Measurements from ENCODE around the gene MTUS2. TPM values are rescaled to one million over a fixed set of nuclear protein-coding genes. Genes with fewer than 3 reads are reported as not detected.

Gene MTUS2
- total and polyA plus RNA-seq, 2 donors (not counting 3 experiments of a cell fraction or from before 2014, with no cell fraction given), result not detected

GRCh38 chr13:29294821-29295220, 474.7 kb downstream of the MTUS2 start:
- H3K4me2 ChIP-seq (ENCODE audit: insufficient read depth, low read length), result no peak overlapping the region
- dilution Hi-C loops (cut with MboI; ENCODE audit: extremely low pct_ligation_motif_present, low sequenced_read_pairs), result no loop called here
- POLR2A ChIA-PET, result no interaction called here

More at GRCh38 chr13:29294821-29295220, 474.7 kb downstream of the MTUS2 start:
- H3K27me3 ChIP-seq (ENCODE audit: control insufficient read depth in 2 of 2, insufficient read depth in 2 of 2, low read length in 2 of 2), result no peaks in the 10 kb centered on the region
- BruUV-seq (replicated peaks), result no TSS peak
- CTCF ChIA-PET, result no interaction called here
- no peaks in the 10 kb centered on the region for H3K9me1 ChIP-seq (replicated peaks; ENCODE audit: control insufficient read depth, extremely low read depth, insufficient read depth, low read length)
- no peaks in the 10 kb centered on the region for H3K36me3 ChIP-seq (ENCODE audit: control insufficient read depth in 2 of 2, extremely low read depth in 1 of 2, insufficient read depth in 2 of 2, low read length in 2 of 2)
- H3K4me3 ChIP-seq (replicated peaks in 1 of 3; ENCODE audit: insufficient read depth in 1 of 3, low read depth in 1 of 3, low read length in 3 of 3), result no peak overlapping the region
- no peak for FAIRE-seq
- no peak for DNase-seq (ENCODE audit: low read depth, low spot score)
- no peak overlapping the region for H2AFZ ChIP-seq (ENCODE audit: low read depth, low read length)
- H3K4me1 ChIP-seq (ENCODE audit: control insufficient read depth, extremely low read depth, insufficient read depth, low read length), result no peaks in the 10 kb centered on the region
- no peaks in the 10 kb centered on the region for H3K79me2 ChIP-seq (ENCODE audit: control insufficient read depth, insufficient read depth, low read length)
- no peaks in the 10 kb centered on the region for H3K9me3 ChIP-seq (replicated peaks; ENCODE audit: control insufficient read depth, insufficient read depth, low read length)
- intact Hi-C loops (cut with micrococcal nuclease), result no loop called here
- no peak for TF ChIP-seq MYC (IDR thresholded peaks at IDR 0.05; ENCODE audit: low read depth, low read length)
- no peak for TF ChIP-seq MAX (IDR thresholded peaks at IDR 0.05; ENCODE audit: insufficient read depth, insufficient read length)
- TF ChIP-seq POLR2AphosphoS5 (IDR thresholded peaks at IDR 0.05; ENCODE audit: insufficient read depth, low read depth, low read length), result no peak
- TF ChIP-seq POLR2A (IDR thresholded peaks at IDR 0.05; ENCODE audit: low read depth, low read length), result no peak
- TF ChIP-seq GATA2 (IDR thresholded peaks at IDR 0.05; ENCODE audit: insufficient read depth, insufficient read length, low read depth, low read length), result no peak
- TF ChIP-seq EZH2 (IDR thresholded peaks at IDR 0.05; ENCODE audit: borderline replicate concordance, low read depth, low read length, severe bottlenecking), result no peak
- no peak for TF ChIP-seq CTCF (IDR thresholded peaks at IDR 0.05; ENCODE audit: extremely low read depth in 1 of 2, insufficient read depth in 1 of 2, low read depth in 1 of 2, low read length in 2 of 2)
- TF ChIP-seq JUN (IDR thresholded peaks at IDR 0.05; ENCODE audit: borderline replicate concordance, insufficient read depth, insufficient read length, low read depth), result no peak
- TF ChIP-seq FOS (IDR thresholded peaks at IDR 0.05; ENCODE audit: borderline replicate concordance, insufficient read depth, low read length), result no peak
- no peaks in the 10 kb centered on the region for H4K20me1 ChIP-seq (replicated peaks; ENCODE audit: control insufficient read depth, extremely low read depth, insufficient read depth, low read length)
- H3K9ac ChIP-seq (replicated peaks; ENCODE audit: extremely low read depth, insufficient read depth, low read length), result no peak overlapping the region
- H3K27ac ChIP-seq (ENCODE audit: insufficient read depth, low read depth, low read length), result no peak overlapping the region
